GM19455 (cell line): ENCODE results near the gene PXK.
"Not testable (repeated sequence)": the region's sequence is repeated elsewhere in the genome, so short reads cannot be mapped to it uniquely, and the experiment has no call there.

Experiments used
- ATAC-seq: cut with Tn5 transposase; IDR thresholded peaks from one replicate; pipeline ENCODE4 v1.9.1; 2021; ENCODE audit not compliant: unreplicated experiment

PXK gene

GRCh38 chr3:58323529-58324390 is 8.9 kb upstream of the PXK start:
- no peak for ATAC-seq

GRCh38 chr3:58324391-58325390 is 8.0 kb upstream of the PXK start:
- ATAC-seq: no peak

DNA sequence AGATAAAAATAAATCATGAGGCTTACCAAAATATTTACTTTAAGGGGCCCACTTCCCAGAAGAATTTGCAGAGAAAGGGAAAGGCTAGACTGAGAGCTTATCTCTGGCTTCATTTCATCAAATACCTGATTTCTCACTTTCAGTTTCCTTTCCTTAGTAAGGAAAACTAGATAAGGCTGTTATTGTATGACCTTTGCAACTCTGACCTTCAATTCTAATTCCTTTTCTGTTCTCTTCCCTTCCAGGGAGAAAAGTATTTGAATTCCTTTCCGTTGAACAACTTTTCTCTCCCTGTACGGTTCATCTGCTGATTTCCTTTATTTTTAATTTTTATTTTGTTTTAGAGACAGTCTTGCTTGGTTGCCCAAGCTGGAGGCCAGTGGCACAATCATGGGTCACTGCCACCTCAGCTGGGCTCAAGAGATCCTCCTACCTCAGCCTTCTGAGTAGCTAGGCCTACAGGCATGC is 7.1 kb upstream of the PXK start:
- ATAC-seq: no peak

DNA sequence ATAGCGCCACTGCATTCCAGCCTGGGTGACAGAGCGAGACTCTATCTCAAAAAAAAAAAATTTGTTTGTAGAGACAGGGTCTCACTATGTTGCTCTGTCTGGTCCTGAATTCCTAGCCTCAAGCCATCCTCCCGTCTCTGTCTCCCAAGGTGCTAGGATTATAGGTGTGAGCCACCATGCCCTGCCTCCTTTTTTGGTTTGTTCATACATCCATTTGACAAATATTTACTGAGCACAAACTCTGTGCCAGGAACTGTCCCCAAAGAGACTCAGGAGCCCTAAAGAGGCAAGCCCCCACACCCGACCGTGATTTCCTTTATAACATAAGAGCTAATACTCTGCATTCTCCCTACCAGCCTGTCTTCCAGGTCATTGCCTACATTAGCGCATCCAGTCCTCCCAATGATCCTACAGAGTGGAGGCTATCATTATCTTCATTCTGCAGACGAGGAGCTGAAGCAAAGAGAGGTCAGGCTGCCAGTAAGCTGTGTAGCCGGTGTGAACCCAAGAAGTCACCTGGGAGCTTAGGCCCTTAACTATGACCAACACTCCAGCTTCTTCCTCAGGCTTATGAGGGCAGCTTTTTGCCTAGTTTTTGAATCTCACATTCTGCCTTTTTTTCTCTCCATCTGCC is 6.3 kb upstream of the PXK start:
- no peak for ATAC-seq

GRCh38 chr3:58329150-58329921 is 3.4 kb upstream of the PXK start:
- ATAC-seq: no peak

DNA sequence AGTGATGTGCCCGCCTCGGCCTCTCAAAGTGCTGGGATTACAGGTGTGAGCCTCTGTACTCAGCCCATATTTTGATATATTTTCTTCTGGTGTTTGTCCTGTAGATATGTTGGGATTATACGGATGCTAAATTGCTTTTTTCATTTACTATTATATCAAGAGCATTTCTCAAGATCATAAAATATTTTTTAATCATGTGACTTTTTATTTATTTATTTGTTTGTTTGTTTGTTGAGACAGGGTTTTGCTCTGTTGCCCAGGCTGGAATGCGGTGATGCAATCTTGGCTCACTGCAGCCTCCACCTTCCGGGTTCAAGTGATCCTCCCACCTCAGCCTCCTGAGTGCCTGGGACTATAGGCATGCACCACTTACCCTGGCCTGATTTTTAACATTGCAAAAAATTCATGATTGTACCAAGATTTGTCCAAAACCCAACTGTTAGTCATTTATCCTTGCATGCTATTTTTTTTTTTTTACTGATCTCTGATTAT is 2.7 kb upstream of the PXK start:
- ATAC-seq: no peak

DNA sequence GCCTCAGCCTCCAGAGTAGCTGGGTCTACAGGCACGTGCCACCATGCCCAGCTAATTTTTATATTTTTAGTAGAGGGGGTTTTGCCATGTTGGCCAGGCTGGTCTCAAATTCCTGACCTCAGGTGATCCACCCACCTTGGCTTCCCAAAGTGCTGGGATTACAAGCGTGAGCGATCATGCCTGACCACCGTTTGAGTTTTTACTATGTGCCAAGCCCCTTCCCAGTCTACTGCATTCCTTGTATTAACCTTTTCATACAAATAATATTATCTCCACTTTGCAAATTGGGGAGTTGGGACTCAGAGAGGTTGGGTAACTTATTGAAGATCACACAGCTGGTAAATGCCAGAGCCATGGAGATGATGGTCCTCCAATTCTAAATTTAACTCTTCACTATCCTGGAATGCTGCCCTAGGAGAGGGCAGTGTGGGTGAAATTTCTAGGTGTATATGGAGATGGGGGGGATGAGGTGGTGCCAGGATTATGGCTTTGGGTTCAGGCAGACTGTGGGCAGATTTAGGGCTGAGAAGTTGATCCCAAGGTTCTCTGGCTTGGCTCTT is 1.0 kb upstream of the PXK start:
- no peak for ATAC-seq

DNA sequence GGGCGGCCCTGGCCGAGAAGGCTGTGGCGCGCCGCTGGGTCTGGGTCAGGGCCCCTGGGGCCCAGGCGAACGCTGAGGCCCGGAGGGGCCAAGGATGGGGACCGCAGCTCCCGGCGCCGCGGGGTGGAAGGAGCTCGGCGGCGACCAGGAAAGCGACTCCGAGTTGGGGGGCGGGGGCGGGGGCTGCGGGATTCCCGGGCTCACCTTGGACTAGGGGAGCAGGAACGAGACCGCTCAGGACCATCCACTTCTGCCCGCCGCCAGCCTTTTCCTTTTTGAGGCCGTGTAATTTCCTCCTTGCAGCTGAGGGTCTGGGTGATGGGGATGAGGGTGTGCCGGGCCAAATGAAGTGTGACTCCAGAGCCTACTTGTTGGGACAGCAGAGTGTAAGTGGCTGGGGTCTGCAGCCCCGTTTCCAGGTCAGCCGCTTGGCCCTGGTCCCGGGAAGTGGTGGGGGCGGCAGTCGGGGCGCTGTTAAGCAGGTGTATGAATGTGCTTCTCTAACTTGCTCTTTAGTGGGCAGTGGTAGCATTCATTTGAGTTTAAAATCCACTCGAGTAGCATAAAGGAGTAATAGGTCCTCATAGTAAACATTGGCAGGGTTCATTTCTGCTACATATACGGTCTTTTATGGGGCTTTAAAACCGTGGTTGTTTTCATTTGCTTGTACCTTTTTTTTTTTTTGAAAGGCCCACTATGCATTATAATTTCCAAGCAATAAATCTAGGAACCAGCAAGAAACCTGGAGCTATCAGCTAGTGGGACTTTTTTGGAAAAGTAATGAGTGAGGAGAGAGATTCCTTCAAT is 717 bp downstream of the PXK start:
- ATAC-seq: peak; percentile 41

GRCh38 chr3:58334013-58334321 is 1.3 kb downstream of the PXK start:
- no peak for ATAC-seq

DNA sequence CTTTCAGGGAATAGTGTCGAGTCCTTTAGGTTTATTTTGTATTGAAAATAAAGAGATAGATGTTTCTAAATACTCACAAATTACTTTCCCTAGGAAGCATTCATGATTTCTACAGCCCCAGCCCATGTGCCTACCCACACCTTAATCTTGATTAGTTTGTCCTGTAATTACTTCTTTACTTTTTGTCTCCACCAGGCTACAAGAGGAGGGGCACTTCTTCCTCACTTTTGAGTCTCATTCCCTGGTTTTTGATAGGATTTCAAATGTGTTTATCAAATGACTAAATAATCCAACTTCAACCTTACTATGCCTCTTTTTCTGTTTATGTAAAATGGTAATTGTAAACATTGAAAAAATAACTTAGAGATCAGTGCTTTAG is 1.8 kb downstream of the PXK start:
- ATAC-seq: no peak

- ATAC-seq: no peak
Observed at GRCh38 chr3:58335652-58335947, 2.9 kb downstream of the PXK start.

DNA sequence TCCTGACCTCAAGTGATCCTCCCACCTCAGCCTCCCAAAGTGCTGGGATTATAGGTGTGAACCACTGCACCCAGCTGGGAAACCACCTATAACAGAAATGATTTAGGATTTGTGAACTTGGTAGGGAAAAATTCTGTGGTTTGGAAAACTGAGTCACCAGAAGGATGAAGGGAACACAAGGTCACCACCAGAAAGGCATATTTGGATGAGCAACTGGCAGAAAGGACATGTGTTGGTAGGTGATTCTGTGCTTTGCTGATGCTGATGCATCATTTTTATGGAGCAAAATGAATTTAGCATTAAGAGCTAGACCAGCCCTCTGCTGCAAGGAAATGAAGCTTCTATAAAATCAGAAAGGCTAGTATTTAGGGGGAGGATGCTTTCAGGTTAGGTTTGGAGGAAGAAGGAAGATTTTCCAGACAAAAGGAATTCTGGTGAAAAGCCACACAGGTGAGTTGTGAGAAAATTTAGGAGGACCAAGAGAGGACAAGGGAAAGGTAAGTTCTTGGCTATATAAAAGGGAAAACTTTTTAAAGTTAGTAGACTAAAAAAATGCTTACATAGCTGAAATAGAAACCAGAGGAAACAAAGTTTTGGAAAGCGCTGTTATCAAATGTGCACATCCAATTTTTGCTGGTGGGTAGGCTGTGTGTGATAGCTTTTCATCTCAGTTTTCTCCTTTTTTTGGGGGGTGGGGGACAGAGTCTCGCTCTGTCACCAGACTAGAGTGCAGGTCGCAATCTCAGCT is 3.6 kb downstream of the PXK start:
- no peak for ATAC-seq

DNA sequence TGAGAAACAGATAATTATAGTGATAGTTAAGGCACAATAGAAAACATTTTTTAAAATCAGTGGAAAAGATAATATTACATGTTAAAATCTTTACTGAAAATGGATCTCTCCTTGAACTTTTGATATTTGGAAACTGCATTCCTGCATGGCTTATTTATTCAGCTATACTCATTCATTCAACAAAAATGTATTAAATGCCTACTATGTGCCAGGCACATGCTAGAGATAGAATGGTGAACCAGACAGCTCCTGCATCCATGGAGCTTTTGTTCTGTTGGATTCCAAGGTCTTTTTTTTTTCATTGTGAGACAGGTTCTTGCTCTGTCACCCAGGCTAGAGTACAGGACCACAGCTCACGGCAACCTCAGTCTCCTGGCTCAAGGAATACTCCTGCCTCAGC is 4.5 kb downstream of the PXK start:
- no peak for ATAC-seq

GRCh38 chr3:58339146-58339545 is 6.5 kb downstream of the PXK start:
- ATAC-seq: not testable (repeated sequence)

DNA sequence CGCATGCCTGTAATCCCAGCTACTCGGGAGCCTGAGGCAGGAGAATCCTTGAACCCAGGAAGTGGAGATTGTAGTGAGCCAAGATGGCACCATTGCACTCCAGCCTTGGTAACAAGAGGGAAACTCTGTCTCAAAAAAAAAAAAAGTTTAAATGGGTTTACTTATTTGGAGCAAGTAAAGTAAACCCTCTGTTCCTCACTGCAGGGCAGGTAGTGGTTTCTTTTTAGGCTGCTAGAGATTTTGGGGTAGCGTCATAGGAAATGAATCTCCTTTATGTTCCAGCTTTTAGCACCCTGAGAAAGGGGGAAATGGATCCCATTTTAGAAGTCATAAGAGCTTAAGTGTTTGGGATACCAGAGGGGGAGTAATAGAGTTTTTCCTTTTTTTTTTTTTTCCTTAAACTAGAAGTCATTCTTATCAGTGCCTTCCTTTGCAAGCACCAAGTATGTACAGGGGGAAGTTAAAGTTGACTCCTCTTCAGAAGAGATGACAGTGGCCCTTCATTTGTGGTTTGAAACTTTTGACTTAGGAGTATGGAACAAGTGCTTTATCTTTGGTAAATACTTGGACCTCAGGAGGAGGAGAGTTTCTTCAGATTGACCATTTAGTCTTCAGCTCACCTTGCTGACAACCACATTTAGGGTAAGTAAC is 8.0 kb downstream of the PXK start:
- no peak for ATAC-seq

- ATAC-seq: no peak
Observed at GRCh38 chr3:58341376-58341775, 8.7 kb downstream of the PXK start.

DNA sequence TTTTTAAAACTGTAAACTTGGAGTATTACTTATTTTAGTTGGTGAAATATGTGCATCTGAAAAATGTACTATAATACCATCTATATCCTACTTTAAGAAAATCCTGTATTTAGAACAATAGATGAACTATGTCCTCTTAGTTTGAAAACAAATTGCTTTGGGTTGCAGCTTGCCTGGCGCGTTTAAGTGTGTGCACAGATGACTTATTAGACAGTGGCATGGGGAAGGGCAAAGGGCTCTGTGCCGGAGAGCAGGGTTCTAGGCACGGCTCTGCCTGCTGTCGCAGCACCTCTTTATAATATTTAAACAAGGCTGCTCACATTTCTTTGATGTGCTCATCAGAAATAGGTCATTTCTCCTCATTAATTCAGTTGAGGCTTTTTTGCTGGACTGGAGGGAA is 10.0 kb downstream of the PXK start:
- ATAC-seq: no peak

- no peak for ATAC-seq
Observed at GRCh38 chr3:58345457-58345856, 12.8 kb downstream of the PXK start.
